HFF-Myc (cell line): ENCODE results near the gene RBPJ.

ENCODE experiments used
- DNase-seq: peaks from one replicate; pipeline ENCODE4 v3.0.0-alpha.2; 2011; ENCODE audit warnings: low read depth; ENCODE audit errors: extremely low read depth
- H3K4me3 ChIP-seq: replicated peaks from 2 replicates; pipeline ENCODE4 v1.5.1; 2011; ENCODE audit warnings: low read depth, mild to moderate bottlenecking, control low read depth, low read length
- CTCF ChIP-seq: IDR thresholded peaks from 2 replicates; pipeline ENCODE4 v1.5.1; 2012; ENCODE audit warnings: mild to moderate bottlenecking, low read depth, low read length, control low read depth; ENCODE audit errors: missing control alignments

The RBPJ gene

GRCh38 chr4:26478330-26478729, 157.5 kb downstream of the RBPJ start:
- no peak for DNase-seq
- H3K4me3 ChIP-seq: no peak overlapping the region
- no peak for TF ChIP-seq CTCF

GRCh38 chr4:26482508-26483462, 162.0 kb downstream of the RBPJ start:
- no peak for DNase-seq
- no peak for TF ChIP-seq CTCF
- no peak overlapping the region for H3K4me3 ChIP-seq

- no peak for TF ChIP-seq CTCF
- no peak for DNase-seq
These were observed 163.3 kb downstream of the RBPJ start for GRCh38 chr4:26484032-26484515.

GRCh38 chr4:26484516-26484915, 163.7 kb downstream of the RBPJ start:
- no peak for DNase-seq
- no peak for TF ChIP-seq CTCF
- no peak overlapping the region for H3K4me3 ChIP-seq

More at GRCh38 chr4:26484032-26484515, 163.3 kb downstream of the RBPJ start:
- H3K4me3 ChIP-seq: no peak overlapping the region
